ENCODE data around the gene DUXB.

DUXB gene

GRCh38 chr16:75660321-75660720 lies 40.9 kb downstream of the DUXB start:
- DNase-seq = no peak

GRCh38 chr16:75658175-75658574 lies 43.1 kb downstream of the DUXB start:
- DNase-seq = no peak

GRCh38 chr16:75653922-75654321 lies 47.3 kb downstream of the DUXB start:
- no peak for DNase-seq

GRCh38 chr16:75648265-75649076 lies 52.8 kb downstream of the DUXB start:
- peak; percentile 70 to 87 (median 81) for DNase-seq

- DNase-seq = peak; percentile 90 to 97 (median 93)
These were observed 53.6 kb downstream of the DUXB start, which contains the start of the genes KARS1 and TERF2IP for GRCh38 chr16:75647492-75648264. KARS1 (minus strand) TSS chr16:75647665; CDS start chr16:75647639, 26 bp downstream. TERF2IP (plus strand) TSS chr16:75647773; CDS start chr16:75647883, 110 bp downstream.

- no peak for DNase-seq
These were observed 54.2 kb downstream of the DUXB start for GRCh38 chr16:75647112-75647491.

- peak in 1 of 5 donors; percentile 8 for DNase-seq
These were observed 56.8 kb downstream of the DUXB start for GRCh38 chr16:75644240-75645012.

All from T-helper 1 cell (primary cell).